Thoracic aorta endothelial cell (primary cell): ENCODE measurements around the gene MRPL9. TPM values are rescaled to one million over a fixed set of nuclear protein-coding genes. Genes with fewer than 3 reads are reported as not detected.

Experiments used
- small RNA-seq: library from RNA; depleted of rRNA; stranded (forward); fragments of <200 nt; gene quantifications from one replicate; pipeline ENCODE3, GENCODE V24; 2012
- total RNA-seq: library from RNA; depleted of rRNA; stranded (reverse); fragments of >200 nt; gene quantifications from 2 replicates; pipeline ENCODE4 v1.2.3, GENCODE V29; 2012

MRPL9 gene
- total RNA-seq: 130 and 157 TPM in 2 replicates

DNA sequence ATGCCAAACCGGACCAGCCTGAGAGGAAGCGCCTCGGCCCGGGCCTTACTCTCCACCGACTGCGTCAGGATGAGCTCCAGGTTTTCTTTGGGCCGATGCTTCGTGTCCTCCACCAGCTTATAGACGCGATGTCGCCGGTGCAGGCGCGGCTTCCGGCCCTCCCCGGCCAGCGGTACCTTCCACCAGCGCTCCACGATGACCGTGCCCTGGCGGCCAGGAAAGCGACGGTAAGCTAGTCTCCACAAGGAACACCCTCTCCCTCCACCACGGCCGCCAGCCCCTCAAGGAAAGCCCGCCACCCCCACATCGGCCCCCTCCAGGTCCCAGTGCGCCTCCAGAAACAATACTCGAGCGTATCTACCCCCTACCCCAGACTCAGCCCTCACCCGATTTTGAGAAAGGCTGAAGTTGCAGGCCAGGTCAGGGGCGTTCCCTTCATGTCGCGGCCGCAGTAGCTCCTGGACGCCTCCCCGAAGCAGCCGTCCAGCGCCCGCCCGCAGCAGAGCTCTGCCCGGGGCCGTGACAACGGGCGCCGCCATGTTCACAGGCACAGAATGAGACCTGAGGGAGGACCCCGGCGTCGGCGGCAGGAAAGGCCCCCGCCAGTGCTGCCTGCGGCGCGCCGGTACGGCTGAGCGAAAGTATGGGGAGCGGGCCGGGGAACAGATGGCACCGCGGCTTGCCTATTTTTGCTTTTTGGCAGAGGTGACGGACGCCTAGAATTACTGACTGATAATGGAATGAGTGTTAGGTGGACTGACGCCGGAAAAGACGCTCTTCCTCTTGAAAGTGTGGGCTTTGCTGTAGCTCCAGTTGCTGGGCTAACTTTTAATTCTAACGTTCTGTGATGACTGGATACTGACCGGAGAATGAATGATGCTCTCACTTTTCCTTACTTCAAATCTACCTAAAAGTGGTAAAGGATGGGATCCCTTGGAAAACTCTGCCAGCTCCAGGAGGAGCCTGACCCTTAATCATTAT, at the start of gene MRPL9:
Gene MRPL9, minus strand, starts transcription at position 556 of the 981 bp plus-strand sequence. Its CDS starts 17 bp downstream, at position 539.

DNA sequence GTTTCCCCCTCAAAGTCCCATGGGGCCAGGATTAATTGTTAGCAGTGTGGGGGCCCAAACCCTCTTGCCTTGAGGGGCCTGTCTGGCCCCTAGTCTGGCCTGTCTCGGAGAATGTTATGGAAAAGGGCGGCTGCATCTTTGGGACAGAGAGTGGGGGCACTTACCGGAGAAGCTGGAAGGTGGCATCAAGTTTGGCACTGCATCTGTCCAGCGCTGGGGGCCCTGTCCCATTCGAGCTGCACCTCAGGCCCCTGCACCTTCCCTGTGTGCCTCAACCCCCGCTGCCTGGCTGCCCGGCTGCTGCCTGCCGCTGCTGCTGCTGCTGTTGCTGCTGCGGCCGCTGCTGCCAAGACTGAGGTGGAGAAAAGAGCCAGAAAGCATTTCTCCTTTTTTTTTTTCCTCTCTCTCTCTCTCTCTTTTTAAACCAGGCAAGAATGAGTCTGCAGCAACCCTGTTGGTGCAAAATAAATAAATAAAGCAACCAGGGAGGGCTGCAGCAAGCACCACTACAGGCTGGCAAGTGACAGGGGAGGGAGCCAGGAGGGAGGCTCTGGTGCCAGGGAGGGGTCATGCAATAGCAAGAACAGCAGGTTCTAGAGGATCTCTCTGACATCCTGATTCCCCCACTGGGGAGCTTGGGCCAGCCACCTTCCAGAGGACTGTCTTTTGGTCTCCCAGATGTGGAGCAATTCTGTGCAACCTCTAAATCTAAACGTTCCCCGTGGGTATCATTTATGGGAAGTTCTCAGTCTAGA, 41.9 kb upstream of the MRPL9 start, which contains the start of gene LINGO4:
Gene LINGO4, minus strand, starts transcription at position 354 of the 755 bp plus-strand sequence. CDS start 2,715 bp downstream, outside the sequence.

DNA sequence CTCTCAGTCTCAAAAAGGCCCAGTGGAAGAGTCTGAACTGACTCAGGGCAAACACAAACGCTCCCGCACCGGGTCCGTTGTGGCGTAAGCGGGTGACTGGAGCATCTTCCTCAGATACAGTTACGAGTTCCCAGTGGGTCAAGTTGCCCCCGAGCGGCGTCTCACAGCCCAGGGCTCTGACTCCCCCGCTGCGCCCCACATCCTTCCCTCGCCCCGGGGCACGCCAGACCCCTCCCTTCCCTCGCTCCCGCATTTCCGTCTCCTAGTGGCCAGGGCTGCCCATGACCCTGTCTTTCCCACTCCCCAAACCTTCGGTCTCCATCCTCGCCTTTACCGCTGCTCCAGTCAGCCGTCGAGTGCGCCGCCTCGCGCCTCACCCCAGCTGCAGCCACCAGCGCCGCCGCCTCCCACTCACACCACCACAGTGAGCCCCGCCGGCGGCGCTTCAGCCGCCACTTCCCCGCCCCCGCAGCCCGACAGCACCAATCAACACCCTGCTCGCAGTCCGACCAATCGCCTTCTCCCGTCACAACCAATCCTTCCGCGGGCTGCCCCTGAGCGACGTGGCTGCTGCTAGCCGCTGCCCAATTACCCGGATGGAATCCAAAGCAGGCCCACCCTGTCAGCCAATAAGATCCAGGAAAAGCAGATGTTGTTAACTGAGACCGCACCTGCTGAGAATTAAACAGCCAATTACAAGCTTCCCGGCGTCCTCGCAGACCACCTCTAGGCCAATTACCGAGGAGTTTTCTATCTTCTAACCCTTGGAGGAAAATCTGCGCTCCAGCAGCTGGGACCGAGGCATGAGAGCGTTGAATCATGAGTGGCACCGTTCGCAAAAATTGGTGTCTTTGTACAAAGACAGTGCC, 27.0 kb upstream of the MRPL9 start, which contains the start of gene TDRKH:
Gene TDRKH, minus strand, starts transcription at position 430 of the 869 bp plus-strand sequence. CDS start 7,478 bp downstream, outside the sequence.

DNA sequence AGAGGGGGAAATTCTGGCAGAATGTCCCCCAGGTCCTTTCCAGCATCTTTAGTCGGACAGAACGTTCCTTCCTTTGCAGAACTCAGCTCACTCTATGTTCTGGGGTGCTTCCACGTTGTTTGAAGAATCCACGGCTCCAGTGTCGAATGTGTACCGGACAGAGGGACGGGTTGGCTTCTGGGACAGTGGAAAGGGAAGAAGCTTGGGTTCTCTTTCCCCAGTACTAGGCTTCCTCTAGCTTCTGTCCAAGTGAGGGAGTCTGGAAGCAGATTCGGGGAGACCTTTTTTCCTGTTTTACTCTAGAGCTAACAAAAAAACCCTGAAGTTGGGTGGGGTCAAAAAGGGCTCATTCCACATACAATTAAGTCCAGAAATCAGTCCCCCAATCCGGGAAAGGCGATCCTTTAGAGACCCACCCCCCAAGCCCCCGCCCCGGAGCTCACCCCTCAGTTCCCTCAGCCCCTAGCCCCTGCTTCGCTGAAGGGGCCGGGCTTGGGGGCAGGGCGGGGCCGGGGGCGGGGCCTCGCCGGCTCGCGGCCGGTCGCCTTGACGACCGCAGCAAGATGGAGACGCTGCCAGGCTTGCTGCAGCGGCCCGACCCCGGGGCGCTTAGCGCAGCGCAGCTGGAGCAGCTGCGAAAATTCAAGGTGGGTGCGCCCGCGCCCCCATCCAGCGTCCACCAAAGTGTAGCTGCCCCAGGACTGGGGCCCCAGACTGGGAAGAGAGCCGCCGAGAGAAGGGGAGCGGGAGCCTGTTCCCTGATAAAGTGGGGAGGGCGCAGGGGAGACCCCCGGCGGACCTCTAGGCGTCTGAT, 42.1 kb downstream of the MRPL9 start, which contains the start of gene RIIAD1:
Gene RIIAD1, plus strand, starts transcription at position 549 of the 814 bp plus-strand sequence. Its CDS starts 15 bp downstream, at position 564.

DNA sequence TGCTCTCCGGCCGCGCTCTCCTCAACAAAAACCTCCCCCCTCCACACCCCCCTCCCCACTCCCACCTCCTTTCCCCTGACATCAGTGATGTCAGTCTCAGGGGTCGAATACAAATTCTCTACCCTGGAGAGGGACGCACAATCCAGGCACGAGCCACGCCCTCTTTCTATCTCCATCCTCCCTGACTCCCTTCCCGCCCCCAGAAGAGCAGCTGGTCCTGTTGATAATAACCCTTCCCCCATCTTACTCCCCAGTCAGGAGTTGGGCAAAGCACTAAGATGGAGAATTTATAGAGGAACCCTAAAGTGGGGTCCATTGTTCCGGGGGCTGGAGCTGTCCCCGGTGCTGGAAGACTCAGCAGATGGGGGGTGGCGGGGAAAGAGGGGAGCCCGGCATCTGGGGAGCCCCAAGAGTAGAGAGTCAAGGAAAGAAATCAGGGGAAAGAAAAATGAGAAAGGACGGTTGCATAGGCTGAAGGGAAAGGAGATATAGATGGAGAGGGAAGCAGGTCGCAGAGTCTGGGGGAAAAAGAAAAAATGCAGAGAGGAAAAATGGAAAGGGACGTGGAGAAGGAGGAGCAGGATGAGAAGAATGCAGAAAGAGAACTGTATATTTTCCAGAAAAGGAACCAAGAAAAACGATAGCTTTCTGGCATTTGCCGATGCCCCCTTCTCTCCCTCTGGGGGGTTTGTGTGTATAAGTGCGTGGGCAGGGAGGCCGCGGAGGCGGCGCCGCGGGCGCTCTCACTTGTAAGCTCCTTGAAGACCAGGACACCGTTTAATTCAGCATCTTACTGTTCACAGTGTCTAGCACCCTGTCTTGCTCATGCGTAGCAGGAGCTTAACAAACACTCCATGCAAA, 46.3 kb downstream of the MRPL9 start, which contains the start of gene CELF3:
Gene CELF3, minus strand, starts transcription at position 33 of the 861 bp plus-strand sequence. CDS start 783 bp downstream, outside the sequence.

Small RNAs within 50 kb of the gene (small RNA-seq; reads per million reads assigned to genes)
- not detected for gene RNU6-662P

Other genes starting within 250 kb of the MRPL9 start
- 1.9 and 2.9 TPM in 2 replicates for gene TUFT1, start 223.2 kb downstream of the MRPL9 start, total RNA-seq
- gene SNX27, start 151.4 kb downstream of the MRPL9 start, total RNA-seq: 23.1 and 25.5 TPM in 2 replicates
- not detected in 2 replicates for gene CELF3, start 46.7 kb downstream of the MRPL9 start, total RNA-seq
- not detected in 2 replicates for gene RIIAD1, start 42.0 kb downstream of the MRPL9 start, total RNA-seq
- gene TDRKH, start 27.0 kb upstream of the MRPL9 start, total RNA-seq: 5.7 and 14.9 TPM in 2 replicates
- gene LINGO4, start 41.9 kb upstream of the MRPL9 start, total RNA-seq: not detected in 2 replicates
- 0.13 TPM in 1 of 2 replicates, not detected in the other for gene RORC, start 68.3 kb upstream of the MRPL9 start, total RNA-seq
- 0.07 TPM in 1 of 2 replicates, not detected in the other for gene C2CD4D, start 76.3 kb upstream of the MRPL9 start, total RNA-seq
- not detected in 2 replicates for gene THEM5, start 90.2 kb upstream of the MRPL9 start, total RNA-seq
- gene THEM4, start 146.0 kb upstream of the MRPL9 start, total RNA-seq: 26.9 and 39.4 TPM in 2 replicates
- gene S100A10, start 230.4 kb upstream of the MRPL9 start, total RNA-seq: 234 and 247 TPM in 2 replicates